NAMALWA (cell line): ENCODE results near the gene ABI2.
"Not testable (repeated sequence)": the region's sequence is repeated elsewhere in the genome, so short reads cannot be mapped to it uniquely, and the experiment has no call there.

Source experiments
- DNase-seq: peaks from one replicate; pipeline ENCODE4 v3.0.0-alpha.2; 2015; ENCODE audit warnings: low spot score

Gene ABI2

GRCh38 chr2:203359450-203359849 lies 31.3 kb downstream of the ABI2 start:
- DNase-seq: no peak

- DNase-seq: peak; percentile 4
Observed at GRCh38 chr2:203360833-203361430, 32.7 kb downstream of the ABI2 start.

GRCh38 chr2:203361495-203361894 lies 33.3 kb downstream of the ABI2 start:
- DNase-seq: no peak

GRCh38 chr2:203361922-203362321 lies 33.7 kb downstream of the ABI2 start:
- no peak for DNase-seq

GRCh38 chr2:203366639-203367466 lies 38.7 kb downstream of the ABI2 start:
- DNase-seq: no peak

- not testable (repeated sequence) for DNase-seq
Observed at GRCh38 chr2:203372706-203373105, 44.5 kb downstream of the ABI2 start.

- DNase-seq: peak; percentile 13
Observed at GRCh38 chr2:203376173-203376572, 48.0 kb downstream of the ABI2 start.

- no peak for DNase-seq
Observed at GRCh38 chr2:203379156-203379555, 51.0 kb downstream of the ABI2 start.

GRCh38 chr2:203383038-203383437 lies 54.8 kb downstream of the ABI2 start:
- no peak for DNase-seq

GRCh38 chr2:203388153-203388552 lies 60.0 kb downstream of the ABI2 start:
- DNase-seq: not testable (repeated sequence)

GRCh38 chr2:203394519-203395227 lies 66.5 kb downstream of the ABI2 start:
- peak; percentile 13 for DNase-seq

GRCh38 chr2:203395858-203396257 lies 67.7 kb downstream of the ABI2 start:
- DNase-seq: no peak

- peak; percentile 13 for DNase-seq
Observed at GRCh38 chr2:203396667-203397066, 68.5 kb downstream of the ABI2 start.

GRCh38 chr2:203399031-203399430 lies 70.8 kb downstream of the ABI2 start:
- no peak for DNase-seq

- DNase-seq: no peak
Observed at GRCh38 chr2:203400805-203401585, 72.8 kb downstream of the ABI2 start.

- DNase-seq: no peak
Observed at GRCh38 chr2:203404996-203405395, 76.8 kb downstream of the ABI2 start.

- no peak for DNase-seq
Observed at GRCh38 chr2:203407496-203407895, 79.3 kb downstream of the ABI2 start.

GRCh38 chr2:203412546-203413331 lies 84.5 kb downstream of the ABI2 start:
- no peak for DNase-seq

GRCh38 chr2:203413796-203414195 lies 85.6 kb downstream of the ABI2 start:
- no peak for DNase-seq

- no peak for DNase-seq
Observed at GRCh38 chr2:203418271-203418670, 90.1 kb downstream of the ABI2 start.

- no peak for DNase-seq
Observed at GRCh38 chr2:203427061-203427460, 98.9 kb downstream of the ABI2 start.
